HEK293 (cell line): ENCODE results near the gene PLA2G4A.

Source experiments
- MYNN ChIP-seq: fragments of 450-650 bp; formaldehyde crosslinking; IDR thresholded peaks from 2 replicates; pipeline ENCODE4 v1.5.1; 2016; ENCODE audit warnings: missing biosample characterization, missing genetic modification characterization, borderline replicate concordance
- ZBTB21 ChIP-seq: fragments of 450-650 bp; formaldehyde crosslinking; IDR thresholded peaks from 2 replicates; pipeline ENCODE4 v1.5.1; 2017; ENCODE audit warnings: missing biosample characterization, missing genetic modification characterization
- ZFP41 ChIP-seq: fragments of 450-650 bp; formaldehyde crosslinking; IDR thresholded peaks from 2 replicates; pipeline ENCODE4 v1.5.1; 2016; ENCODE audit warnings: missing biosample characterization, missing genetic modification characterization, borderline replicate concordance
- ZNF24 ChIP-seq: fragments of 450-650 bp; formaldehyde crosslinking; IDR thresholded peaks from 2 replicates; pipeline ENCODE4 v1.5.1; 2016; ENCODE audit warnings: missing biosample characterization, missing genetic modification characterization
- TF ChIP-seq, protein P1 (sequence below): fragments of 450-650 bp; formaldehyde crosslinking; IDR thresholded peaks from 2 replicates; pipeline ENCODE4 v1.5.1; 2016; ENCODE audit warnings: missing biosample characterization, missing genetic modification characterization
- TF ChIP-seq, protein P2 (sequence below): sonication (generic); formaldehyde crosslinking; IDR thresholded peaks from 2 replicates; pipeline ENCODE4 v1.8.1; 2022; ENCODE audit warnings: mild to moderate bottlenecking, moderate library complexity, missing genetic modification reagents
- TF ChIP-seq, protein P3 (sequence below): fragments of 450-650 bp; formaldehyde crosslinking; IDR thresholded peaks from 2 replicates; pipeline ENCODE4 v1.5.1; 2016; ENCODE audit warnings: missing biosample characterization, missing genetic modification characterization, low read depth
- TF ChIP-seq, protein P4 (sequence below): fragments of 450-650 bp; formaldehyde crosslinking; IDR thresholded peaks from 2 replicates; pipeline ENCODE4 v1.5.1; 2016; ENCODE audit warnings: missing biosample characterization, missing genetic modification characterization, low read depth
- TF ChIP-seq, protein P5 (sequence below): IDR thresholded peaks from 2 replicates; pipeline ENCODE4 v1.6.1; 2011; ENCODE audit warnings: mild to moderate bottlenecking, low read depth, low read length, borderline replicate concordance
- TF ChIP-seq, protein P6 (sequence below): fragments of 450-650 bp; formaldehyde crosslinking; IDR thresholded peaks from 2 replicates; pipeline ENCODE4 v1.5.1; 2016; ENCODE audit warnings: missing biosample characterization, missing genetic modification characterization

DNA sequence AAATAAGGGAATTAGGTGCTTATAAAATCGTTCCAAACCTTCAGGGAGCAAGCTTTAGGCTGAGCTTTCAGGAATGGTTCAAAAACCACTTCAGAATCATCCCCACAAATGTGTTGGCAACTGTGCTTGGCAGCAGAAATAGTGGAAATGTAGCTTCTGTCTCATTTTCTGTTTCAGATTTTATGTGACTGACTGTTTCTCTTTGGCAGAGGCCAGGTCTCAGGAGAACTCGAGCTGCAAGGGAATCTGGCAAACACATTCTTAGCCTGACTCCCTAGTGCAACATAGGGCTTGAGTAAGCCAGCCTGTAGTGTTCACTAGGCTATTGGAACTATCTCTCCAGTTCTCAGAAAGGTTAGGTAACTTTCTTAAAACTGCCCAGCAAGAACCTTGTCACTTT, 128.6 kb downstream of the PLA2G4A start:
- TF ChIP-seq, protein P1, sequence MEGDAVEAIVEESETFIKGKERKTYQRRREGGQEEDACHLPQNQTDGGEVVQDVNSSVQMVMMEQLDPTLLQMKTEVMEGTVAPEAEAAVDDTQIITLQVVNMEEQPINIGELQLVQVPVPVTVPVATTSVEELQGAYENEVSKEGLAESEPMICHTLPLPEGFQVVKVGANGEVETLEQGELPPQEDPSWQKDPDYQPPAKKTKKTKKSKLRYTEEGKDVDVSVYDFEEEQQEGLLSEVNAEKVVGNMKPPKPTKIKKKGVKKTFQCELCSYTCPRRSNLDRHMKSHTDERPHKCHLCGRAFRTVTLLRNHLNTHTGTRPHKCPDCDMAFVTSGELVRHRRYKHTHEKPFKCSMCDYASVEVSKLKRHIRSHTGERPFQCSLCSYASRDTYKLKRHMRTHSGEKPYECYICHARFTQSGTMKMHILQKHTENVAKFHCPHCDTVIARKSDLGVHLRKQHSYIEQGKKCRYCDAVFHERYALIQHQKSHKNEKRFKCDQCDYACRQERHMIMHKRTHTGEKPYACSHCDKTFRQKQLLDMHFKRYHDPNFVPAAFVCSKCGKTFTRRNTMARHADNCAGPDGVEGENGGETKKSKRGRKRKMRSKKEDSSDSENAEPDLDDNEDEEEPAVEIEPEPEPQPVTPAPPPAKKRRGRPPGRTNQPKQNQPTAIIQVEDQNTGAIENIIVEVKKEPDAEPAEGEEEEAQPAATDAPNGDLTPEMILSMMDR (tag by site-specific recombination), result no peak
- TF ChIP-seq, protein P2, sequence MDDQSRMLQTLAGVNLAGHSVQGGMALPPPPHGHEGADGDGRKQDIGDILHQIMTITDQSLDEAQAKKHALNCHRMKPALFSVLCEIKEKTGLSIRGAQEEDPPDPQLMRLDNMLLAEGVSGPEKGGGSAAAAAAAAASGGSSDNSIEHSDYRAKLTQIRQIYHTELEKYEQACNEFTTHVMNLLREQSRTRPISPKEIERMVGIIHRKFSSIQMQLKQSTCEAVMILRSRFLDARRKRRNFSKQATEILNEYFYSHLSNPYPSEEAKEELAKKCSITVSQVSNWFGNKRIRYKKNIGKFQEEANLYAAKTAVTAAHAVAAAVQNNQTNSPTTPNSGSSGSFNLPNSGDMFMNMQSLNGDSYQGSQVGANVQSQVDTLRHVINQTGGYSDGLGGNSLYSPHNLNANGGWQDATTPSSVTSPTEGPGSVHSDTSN, result no peak
- TF ChIP-seq, protein P3, sequence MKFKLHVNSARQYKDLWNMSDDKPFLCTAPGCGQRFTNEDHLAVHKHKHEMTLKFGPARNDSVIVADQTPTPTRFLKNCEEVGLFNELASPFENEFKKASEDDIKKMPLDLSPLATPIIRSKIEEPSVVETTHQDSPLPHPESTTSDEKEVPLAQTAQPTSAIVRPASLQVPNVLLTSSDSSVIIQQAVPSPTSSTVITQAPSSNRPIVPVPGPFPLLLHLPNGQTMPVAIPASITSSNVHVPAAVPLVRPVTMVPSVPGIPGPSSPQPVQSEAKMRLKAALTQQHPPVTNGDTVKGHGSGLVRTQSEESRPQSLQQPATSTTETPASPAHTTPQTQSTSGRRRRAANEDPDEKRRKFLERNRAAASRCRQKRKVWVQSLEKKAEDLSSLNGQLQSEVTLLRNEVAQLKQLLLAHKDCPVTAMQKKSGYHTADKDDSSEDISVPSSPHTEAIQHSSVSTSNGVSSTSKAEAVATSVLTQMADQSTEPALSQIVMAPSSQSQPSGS (tag by site-specific recombination), result no peak
- TF ChIP-seq, protein P4, sequence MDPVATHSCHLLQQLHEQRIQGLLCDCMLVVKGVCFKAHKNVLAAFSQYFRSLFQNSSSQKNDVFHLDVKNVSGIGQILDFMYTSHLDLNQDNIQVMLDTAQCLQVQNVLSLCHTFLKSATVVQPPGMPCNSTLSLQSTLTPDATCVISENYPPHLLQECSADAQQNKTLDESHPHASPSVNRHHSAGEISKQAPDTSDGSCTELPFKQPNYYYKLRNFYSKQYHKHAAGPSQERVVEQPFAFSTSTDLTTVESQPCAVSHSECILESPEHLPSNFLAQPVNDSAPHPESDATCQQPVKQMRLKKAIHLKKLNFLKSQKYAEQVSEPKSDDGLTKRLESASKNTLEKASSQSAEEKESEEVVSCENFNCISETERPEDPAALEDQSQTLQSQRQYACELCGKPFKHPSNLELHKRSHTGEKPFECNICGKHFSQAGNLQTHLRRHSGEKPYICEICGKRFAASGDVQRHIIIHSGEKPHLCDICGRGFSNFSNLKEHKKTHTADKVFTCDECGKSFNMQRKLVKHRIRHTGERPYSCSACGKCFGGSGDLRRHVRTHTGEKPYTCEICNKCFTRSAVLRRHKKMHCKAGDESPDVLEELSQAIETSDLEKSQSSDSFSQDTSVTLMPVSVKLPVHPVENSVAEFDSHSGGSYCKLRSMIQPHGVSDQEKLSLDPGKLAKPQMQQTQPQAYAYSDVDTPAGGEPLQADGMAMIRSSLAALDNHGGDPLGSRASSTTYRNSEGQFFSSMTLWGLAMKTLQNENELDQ, result no peak
- TF ChIP-seq, protein P5, sequence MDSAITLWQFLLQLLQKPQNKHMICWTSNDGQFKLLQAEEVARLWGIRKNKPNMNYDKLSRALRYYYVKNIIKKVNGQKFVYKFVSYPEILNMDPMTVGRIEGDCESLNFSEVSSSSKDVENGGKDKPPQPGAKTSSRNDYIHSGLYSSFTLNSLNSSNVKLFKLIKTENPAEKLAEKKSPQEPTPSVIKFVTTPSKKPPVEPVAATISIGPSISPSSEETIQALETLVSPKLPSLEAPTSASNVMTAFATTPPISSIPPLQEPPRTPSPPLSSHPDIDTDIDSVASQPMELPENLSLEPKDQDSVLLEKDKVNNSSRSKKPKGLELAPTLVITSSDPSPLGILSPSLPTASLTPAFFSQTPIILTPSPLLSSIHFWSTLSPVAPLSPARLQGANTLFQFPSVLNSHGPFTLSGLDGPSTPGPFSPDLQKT, result no peak
- TF ChIP-seq, protein P6, sequence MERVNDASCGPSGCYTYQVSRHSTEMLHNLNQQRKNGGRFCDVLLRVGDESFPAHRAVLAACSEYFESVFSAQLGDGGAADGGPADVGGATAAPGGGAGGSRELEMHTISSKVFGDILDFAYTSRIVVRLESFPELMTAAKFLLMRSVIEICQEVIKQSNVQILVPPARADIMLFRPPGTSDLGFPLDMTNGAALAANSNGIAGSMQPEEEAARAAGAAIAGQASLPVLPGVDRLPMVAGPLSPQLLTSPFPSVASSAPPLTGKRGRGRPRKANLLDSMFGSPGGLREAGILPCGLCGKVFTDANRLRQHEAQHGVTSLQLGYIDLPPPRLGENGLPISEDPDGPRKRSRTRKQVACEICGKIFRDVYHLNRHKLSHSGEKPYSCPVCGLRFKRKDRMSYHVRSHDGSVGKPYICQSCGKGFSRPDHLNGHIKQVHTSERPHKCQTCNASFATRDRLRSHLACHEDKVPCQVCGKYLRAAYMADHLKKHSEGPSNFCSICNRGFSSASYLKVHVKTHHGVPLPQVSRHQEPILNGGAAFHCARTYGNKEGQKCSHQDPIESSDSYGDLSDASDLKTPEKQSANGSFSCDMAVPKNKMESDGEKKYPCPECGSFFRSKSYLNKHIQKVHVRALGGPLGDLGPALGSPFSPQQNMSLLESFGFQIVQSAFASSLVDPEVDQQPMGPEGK (tag by site-specific recombination), result no peak
- TF ChIP-seq ZFP41 (tag by site-specific recombination), result no peak
- no peak for TF ChIP-seq MYNN (tag by site-specific recombination)
- TF ChIP-seq ZBTB21 (tag by site-specific recombination), result no peak
- no peak for TF ChIP-seq ZNF24 (tag by site-specific recombination)
